Erythroblast (primary cell): ENCODE data around the gene PRKAR2B.

Experiments
- GATA1 ChIP-seq: IDR thresholded peaks from 2 replicates; pipeline ENCODE4 v1.6.1; 2011; ENCODE audit warnings: low read depth, mild to moderate bottlenecking, control low read depth, low read length, moderate library complexity
- POLR2A ChIP-seq: IDR thresholded peaks from 2 replicates; pipeline ENCODE4 v1.6.1; 2011; ENCODE audit warnings: mild to moderate bottlenecking, low read length

DNA sequence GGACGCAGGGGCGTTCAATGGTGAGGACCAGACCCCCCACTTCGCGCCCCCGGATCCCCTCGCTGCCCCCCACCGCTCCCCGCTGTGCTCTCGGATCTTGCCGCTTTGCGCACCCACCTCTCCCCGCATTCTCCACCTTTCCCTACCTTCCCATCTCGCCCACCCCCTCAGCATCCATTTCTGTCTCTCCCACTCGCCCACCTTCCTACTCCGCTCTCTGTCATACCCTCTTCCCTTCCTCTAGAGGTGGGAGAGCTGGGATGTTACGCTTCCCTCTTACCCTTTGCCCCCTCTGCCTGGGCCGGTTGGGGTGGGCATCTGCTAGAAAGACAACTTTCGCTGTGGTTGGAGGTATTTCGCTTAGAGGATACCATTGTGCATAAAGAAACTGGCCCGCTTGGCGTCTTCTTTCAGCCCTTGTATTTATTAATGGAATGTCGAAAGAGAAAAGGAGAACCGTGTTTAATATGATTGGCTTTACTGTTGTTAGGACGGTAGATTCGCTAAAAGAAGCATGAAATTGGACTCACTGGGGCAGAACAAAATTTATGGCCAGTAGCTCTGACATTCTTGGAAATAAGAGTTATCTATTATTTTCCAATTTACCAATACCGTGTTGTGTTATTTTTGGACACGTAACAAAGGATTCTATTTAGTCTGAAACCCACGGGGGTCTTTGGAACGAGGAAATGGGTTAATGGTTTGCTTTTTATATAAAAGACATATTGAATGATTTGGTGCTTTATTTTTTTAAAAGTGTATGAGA, 873 bp downstream of the PRKAR2B start:
- TF ChIP-seq POLR2A: no peak
- no peak for TF ChIP-seq GATA1
